GM20000 (cell line): ENCODE measurements around the gene CCDC80.

Experiments used
- DNase-seq: peaks from one replicate; pipeline ENCODE4 v3.0.0; 2012; ENCODE audit warnings: low spot score
- CTCF ChIP-seq: IDR thresholded peaks from 2 replicates; pipeline ENCODE4 v1.5.1; 2012; ENCODE audit warnings: mild to moderate bottlenecking, control low read depth; ENCODE audit errors: extremely low read depth, missing control alignments

CCDC80 gene

GRCh38 chr3:112640930-112641801, at the start of gene CCDC80:
CCDC80 (minus strand) TSS chr3:112641143; CDS start chr3:112639905, 1,238 bp downstream.
- no peak for TF ChIP-seq CTCF
- no peak for DNase-seq

- no peak for TF ChIP-seq CTCF
- DNase-seq, result no peak
Measured at GRCh38 chr3:112689989-112690388, 49.0 kb upstream of the CCDC80 start.

DNA sequence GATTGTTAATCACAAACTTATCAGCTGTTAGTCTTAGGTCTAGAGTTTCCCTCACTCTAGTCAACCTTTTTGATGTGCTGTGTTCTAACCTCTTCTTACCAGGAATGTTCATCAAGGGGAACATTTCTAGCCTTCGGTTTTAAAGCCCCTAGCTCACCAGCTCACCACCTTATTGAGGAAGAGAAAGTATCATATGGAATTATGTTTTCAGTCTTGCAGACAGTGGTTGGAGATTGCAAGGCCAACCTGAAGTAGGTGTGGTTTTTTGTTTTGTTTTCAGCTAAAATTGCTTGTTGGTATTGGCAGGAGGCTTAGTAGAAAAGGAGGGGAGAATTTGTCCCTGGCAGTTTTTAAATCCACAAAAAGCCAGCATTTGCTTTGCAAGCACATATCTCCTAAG, 48.4 kb upstream of the CCDC80 start:
- TF ChIP-seq CTCF, result no peak
- DNase-seq, result no peak

DNA sequence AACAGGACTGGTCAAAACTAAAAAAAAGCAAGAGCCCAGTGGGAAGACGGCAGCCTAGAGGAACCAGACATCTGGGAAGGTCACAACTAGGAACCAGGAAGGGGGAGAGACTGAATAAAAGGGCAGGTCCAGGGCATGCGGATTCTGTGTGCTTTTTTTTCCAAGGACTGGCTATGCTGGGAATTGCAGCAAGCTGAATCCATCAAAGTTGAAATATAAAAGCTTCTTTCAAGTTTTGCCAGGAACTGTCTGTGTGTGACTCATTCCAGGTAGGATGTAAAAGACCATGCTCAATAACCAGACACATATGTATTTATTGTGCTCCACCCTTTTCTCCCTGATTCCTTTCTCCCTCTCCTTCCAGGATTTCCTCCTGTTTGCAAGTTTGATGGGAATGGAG, 47.9 kb upstream of the CCDC80 start:
- no peak for DNase-seq
- TF ChIP-seq CTCF, result no peak

GRCh38 chr3:112688085-112688769, 47.3 kb upstream of the CCDC80 start:
- DNase-seq, result no peak

DNA sequence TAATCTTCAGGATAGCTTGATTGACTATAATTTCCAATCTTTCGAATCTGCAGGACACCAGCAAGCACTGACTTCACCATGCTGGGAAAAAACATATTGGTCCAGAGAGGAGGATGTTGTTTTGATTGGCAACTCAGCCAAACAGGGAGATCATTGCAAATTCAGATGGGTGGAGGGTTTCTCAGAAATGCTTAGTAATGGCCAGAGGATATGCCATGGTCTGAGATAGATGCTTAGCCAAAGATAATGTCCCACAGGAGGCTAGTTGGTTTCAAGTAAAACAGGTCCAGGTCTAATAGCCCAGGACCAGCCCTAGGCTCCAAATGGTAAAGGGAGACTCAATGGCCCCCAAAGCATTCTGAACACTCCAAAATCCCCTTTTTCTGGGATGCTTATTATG, 46.7 kb upstream of the CCDC80 start:
- DNase-seq, result no peak
- no peak for TF ChIP-seq CTCF

More at GRCh38 chr3:112688085-112688769, 47.3 kb upstream of the CCDC80 start:
- TF ChIP-seq CTCF, result no peak

GRCh38 chr3:112687211-112687610, 46.3 kb upstream of the CCDC80 start:
- DNase-seq, result no peak

More at GRCh38 chr3:112687211-112687610, 46.3 kb upstream of the CCDC80 start:
- no peak for TF ChIP-seq CTCF
